ENCODE results near the gene NKAIN1.
"Not testable (repeated sequence)": the region's sequence is repeated elsewhere in the genome, so short reads cannot be mapped to it uniquely, and the experiment has no call there.

The NKAIN1 gene

DNA sequence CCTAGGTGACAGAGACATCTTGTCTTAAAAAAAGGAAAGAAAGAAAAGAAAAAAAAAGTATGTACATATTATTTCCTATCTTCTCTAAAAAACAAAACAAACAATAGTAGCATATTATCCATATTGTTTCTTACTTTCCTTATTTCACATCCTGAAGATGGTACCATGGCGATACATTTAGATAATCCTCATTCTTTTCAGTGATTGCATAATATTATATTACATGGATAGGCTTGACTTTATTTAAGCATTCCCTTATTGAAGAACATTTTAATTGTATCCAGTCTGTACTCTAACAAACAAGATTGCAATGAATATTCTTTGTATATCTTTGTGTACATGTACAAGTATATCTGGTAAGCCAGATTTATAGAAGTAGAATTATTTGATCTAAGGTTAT lies 91.3 kb downstream of the NKAIN1 start:
- no peak for DNase-seq

DNA sequence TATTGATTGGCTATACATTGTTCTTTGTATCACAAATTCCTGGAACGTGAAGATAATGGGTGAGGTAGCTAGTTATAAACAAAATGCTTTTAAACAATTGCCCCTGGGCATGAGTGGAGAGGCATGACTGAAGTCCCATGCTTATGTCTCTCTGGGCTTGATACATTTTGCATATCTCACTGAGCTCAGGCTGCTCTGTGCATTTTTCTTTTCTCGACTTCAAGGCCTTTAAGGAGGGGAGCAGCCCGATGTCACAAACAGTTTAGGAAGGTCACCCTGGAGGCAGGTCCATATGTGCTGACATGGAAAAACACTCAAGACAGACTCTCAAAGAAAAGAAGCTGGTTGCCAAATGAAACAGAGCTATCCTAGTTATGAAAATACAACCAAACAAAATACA lies 94.0 kb downstream of the NKAIN1 start:
- no peak for DNase-seq

DNA sequence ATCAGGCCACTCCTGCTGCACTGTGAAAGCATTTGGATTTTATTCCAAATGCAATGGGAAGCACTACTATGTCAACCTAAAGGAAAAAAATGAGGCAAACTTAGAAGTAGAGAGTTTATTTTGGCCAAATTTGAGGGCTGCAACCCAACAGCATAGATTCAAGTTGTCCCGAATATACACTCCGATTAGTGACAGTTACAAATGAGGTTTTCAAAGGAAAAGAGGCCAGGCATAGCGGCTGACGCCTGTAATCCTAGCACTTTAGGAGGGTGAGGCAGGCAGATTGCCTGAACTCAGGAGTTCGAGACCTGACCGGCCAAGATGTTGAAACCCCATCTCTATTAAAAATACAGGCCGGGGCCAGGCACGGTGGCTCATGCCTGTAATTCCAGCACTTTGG lies 95.2 kb downstream of the NKAIN1 start:
- DNase-seq, result no peak

DNA sequence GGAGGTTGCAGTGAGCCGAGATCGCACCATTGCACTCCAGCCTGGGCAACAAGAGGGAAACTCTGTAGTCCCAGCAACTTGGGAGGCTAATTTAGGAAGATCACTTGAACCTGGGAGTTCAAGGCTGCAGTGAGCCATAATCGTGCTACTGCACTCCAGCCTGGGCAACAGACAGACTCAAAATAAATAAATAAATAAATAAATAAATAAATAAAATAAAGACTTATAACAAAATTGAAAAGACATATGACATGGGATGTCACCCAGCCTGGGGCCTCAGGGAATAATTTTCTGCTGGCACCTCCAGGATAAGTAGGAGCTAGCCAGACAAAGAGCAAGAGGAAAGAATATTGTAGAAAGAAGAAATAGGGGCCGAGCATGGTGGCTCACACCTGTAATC lies 96.2 kb downstream of the NKAIN1 start:
- DNase-seq, result no peak

DNA sequence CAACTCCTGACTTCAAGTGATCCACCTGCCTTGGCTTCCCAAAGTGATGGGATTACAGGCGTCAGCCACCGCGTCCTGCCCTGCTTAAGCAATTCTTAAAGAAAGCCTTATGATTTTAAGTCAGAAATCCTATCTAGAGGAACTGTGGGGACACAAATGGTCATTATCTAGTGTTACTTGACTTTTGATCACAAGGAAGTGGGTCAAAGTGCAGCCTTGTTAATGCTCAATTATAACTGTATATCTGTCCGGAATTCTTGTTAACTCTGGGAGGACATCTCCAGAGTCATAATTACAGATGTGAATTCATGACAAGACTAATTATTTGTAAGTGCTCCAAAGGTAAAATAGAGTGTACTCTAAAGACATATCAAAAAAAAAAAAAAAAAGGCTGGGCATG lies 97.3 kb downstream of the NKAIN1 start:
- DNase-seq, result no peak

DNA sequence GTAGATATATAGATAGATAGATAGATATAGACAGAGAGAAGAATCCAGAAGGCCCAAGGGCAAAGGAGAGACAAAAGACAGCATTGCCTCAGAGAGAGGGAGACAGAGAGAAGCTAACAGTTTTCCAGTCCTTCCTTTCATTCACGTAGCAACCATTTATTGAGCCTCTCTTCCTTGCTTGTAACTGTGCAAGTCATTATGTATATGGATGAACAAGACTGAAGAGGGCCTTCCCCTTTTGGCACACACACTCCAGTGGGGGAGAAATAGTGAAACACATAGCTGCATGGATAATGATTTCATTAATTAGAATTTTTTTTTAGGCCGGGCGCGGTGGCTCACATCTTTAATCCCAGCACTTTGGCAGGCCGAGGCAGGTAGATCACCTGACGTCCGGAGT lies 99.4 kb downstream of the NKAIN1 start:
- DNase-seq, result no peak

DNA sequence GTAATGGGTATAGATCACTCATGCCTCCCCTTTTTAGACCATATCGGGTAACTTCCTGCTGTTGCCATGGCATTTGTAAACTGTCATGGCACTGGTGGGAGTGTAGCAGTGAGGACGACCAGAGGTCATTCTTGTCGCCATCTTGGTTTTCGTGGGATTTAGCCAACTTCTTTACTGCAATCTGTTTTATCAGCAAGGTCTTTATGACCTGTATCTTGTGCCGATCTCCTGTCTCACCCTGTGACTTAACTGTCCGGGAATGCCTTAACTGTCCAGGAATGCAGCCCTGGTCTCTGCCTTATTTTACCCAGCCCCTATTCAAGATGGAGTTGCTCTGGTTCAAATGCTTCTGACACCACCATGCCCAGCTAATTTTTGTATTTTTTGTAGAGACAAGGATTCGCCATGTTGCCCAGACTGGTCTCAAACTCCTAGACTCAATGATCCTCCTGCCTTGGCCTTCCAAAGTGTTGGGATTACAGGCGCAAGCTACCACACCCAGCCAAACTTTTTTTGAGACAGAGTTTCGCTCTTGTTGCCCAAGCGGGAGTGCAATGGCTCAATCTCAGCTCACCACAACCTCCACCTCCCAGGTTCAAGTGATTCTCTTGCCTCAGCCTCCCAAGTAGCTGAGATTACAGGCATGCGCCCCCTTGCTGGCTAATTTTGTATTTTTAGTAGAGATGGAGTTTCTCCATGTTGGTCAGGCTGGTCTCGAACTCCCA lies 100.7 kb downstream of the NKAIN1 start:
- not testable (repeated sequence) for DNase-seq

DNA sequence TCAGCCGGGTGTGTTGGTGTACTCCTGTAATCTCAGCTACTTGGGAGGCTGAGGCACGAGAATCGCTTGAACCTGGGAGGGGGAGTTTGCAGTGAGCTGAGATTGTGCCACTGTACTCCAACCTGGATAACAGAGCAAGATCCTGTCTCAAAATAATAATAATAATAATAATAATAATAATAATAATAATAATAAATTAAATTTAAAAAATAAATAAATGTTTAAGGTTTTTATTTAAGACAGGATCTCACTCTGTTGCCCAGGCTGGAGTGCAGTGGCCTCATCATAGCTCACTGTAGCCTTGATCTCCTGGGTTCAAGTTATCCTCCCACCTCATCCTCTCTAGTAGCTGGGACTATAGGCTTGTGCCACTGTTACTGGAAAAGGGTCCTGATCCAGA lies 101.8 kb downstream of the NKAIN1 start:
- not testable (repeated sequence) for DNase-seq

DNA sequence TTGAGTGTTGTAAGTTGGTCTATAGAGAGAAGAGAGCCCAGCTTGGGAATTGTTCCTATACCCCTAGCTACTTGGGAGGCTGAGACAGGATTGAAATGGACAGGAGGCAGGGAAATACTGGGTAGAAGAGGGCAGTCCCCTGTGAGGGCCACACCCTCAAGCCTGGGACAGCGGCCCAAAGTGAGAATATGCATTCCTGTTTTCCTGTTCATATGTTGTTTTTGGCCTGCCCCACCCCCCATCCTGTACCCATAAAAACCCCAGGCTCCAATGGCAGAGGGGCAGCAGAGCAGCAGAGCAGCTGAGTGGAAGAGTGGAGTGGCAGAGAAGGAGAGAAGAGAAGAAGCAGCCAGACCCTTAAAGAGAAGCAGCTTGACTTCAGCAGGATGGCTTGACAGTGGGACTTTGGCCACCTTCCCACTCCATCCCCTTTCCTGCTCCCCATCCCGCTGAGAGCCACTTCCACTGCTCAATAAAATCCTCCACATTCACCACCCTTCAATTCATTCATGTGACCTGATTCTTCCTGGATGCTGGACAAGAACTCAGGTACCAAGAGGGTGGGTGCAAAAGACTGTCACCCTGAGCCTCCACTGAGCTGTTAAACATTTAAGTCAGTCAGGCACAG lies 103.6 kb downstream of the NKAIN1 start:
- DNase-seq, result no peak

DNA sequence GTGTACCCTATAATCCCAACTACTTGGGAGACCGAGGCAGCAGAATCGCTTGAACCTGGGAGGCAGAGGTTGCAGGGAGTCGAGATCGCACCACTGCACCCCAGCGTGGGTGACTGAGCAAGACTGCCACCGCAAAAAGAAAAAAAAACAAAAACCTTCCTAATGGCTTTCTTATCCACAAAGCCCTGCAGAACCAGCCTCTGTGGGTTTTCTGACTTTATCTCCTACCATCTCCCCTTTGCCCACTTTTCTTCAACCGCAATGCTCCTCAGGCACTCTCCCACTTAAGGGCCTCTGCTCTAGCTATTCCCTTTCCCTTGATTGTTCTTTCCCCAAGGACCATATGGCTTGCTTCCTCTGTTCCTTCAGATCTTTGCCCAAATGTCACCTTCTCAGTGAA lies 106.3 kb downstream of the NKAIN1 start:
- no peak for DNase-seq

Data from stimulated activated CD4-positive, alpha-beta T cell treated with anti-CD3 and anti-CD28 coated beads, Interleukin-15, amount 100 ng/mL, for 24 hours (primary cell).